NCI-H2081 (cell line): Measurements from ENCODE around the gene FOXN1.
"Not testable (repeated sequence)": the region's sequence is repeated elsewhere in the genome, so short reads cannot be mapped to it uniquely, and the experiment has no call there.

Source experiments
- DNase-seq, 2 experiments: peaks; one replicate each; lab custom pipeline; 2025; lab: John Stamatoyannopoulos, UW

The FOXN1 gene

GRCh38 chr17:28574526-28574925 lies 68.4 kb downstream of the FOXN1 start:
- DNase-seq = no peak

GRCh38 chr17:28575126-28575795 lies 69.1 kb downstream of the FOXN1 start:
- no peak for DNase-seq

DNA sequence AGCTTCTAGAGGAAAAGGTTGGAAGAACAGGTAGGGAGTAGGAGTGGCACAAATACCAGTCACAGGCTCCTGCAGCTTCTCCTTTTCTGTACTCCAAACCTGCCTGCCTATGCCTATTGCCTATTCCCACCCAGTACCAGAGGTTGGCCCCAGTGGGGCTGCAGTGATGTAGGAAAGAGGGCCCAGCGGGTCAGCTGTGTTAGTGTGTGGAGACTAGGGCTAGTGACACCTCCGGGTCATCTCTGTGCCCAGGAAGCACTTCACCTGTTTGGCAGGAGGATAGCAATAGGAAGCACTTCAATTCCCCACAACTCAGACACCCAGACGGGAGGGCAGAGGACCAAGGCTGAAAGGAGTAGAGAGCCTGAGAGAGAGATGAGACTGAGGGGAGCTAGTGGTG lies 69.9 kb downstream of the FOXN1 start:
- not testable (repeated sequence) for DNase-seq

GRCh38 chr17:28576758-28577465 lies 70.8 kb downstream of the FOXN1 start, which contains the start of gene ALDOC:
Gene ALDOC (minus strand): TSS chr17:28576895. CDS start chr17:28575532, 1,363 bp downstream.
- DNase-seq = peak; percentile 93

- no peak for DNase-seq
Observed at GRCh38 chr17:28577466-28577824, 71.3 kb downstream of the FOXN1 start.

DNA sequence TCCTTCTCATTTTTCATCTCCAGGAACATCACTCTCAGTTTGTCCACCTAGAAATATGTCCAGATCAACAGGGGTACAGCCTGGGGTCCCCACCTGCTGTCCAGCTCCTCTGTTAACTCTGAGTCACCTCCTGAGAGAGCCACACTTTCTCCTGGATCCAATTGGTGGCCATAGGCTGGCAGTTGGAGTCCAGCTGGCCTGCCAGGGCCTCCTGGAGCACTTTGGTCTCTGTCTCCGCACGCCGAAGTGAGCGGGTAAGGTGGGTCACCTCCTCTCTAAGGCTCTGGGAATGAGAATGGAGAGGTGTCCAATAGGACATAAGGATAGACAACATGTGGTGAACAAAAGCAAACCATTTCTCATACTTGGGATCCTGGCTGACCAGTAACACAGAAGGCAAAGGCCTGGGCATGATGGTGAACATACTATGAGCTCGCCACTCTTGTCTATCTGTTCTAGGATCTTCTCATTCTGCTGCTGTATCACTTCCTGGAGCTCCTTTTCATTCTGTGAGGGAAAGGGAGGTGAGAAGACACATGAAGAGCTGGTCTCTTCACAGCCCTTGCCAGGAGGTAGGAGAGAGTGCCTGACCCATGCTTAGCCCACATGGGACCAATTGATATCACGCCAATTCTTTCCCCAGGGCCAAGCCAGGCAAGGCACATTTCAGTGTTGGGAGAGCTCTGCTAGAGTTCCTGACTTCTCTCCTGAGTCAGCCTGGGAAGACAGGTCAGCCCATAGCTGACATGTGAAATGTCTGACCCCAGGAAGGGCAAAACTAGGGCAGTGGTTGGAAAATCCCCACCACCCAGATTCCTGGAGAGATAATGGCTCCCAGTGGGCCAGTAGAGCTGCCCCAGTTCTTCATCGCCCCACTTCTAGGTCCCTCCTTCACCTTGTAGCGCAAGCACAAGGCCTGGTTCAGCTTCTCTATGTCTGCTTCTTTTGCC lies 72.4 kb downstream of the FOXN1 start:
- DNase-seq = no peak

- no peak for DNase-seq
Observed at GRCh38 chr17:28579526-28579925, 73.4 kb downstream of the FOXN1 start.

DNA sequence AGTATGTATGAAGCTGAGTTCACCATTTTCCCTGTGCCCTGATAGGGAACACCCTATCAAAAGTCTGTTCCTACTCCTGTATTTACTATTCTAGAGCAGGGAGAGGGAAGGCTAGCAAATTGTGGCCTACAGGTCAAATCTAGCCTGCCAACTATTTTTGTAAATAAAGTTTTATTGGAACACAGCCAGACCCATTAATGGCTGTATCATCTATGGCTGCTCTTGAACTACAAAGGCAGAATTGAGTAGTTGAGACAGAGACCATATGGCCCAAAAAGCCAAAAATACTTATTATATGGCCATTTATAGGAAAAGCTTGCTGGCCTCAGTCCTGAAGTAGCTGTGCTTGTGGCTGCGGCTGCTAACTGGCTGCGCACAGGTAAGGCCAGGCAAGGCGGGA lies 74.8 kb downstream of the FOXN1 start:
- no peak for DNase-seq

DNA sequence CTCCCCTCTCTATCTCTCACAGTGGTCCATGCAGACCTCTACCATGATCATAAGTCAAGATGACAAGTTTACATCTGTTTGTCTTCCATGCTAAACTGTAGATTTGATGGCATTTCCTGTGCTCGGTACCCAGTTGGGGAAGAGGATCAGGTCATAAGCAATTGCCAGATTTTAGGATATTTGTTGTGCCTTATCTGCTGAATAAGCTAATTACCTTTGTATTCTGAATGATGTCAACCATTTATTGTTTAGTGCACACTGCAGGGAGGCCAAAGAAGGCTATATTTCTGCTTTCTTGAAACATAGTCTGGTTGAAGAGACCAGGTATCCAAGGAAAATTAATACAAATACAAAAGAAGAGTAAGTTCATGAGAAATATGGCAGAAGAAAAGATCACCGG lies 76.4 kb downstream of the FOXN1 start:
- no peak for DNase-seq

- no peak for DNase-seq
Observed at GRCh38 chr17:28584434-28584833, 78.3 kb downstream of the FOXN1 start.

GRCh38 chr17:28585851-28586250 lies 79.7 kb downstream of the FOXN1 start:
- no peak for DNase-seq
